Lower lobe of right lung (tissue), 2 donors: ENCODE measurements around the gene CRABP1. TPM values are rescaled to one million over a fixed set of nuclear protein-coding genes. Genes with fewer than 3 reads are reported as not detected.
A peak's percentile ranks its signal among the peaks of the same experiment; 100 is the strongest.

Experiments
- ATAC-seq, 2 donors: fragments of 200-7000 bp; cut with Tn5 transposase; one replicate each; pipeline ENCODE4 v1.9.1; 2020 to 2022; ENCODE audit warnings: mild to moderate bottlenecking in 2 of 2, moderate library complexity in 2 of 2
- DNase-seq: peaks from one replicate; pipeline ENCODE4 v3.0.0-alpha.2; 2020
- H3K27ac ChIP-seq: fragments of 200-600 bp; one replicate; pipeline ENCODE4 v1.8.0; 2022
- H3K27me3 ChIP-seq: fragments of 200-600 bp; one replicate; pipeline ENCODE4 v1.8.0; 2022; ENCODE audit warnings: low read depth
- H3K36me3 ChIP-seq: fragments of 200-600 bp; one replicate; pipeline ENCODE4 v1.8.0; 2022; ENCODE audit warnings: mild to moderate bottlenecking
- H3K4me1 ChIP-seq: fragments of 200-600 bp; one replicate; pipeline ENCODE4 v1.8.0; 2022
- H3K4me3 ChIP-seq: fragments of 200-600 bp; one replicate; pipeline ENCODE4 v1.8.0; 2022; ENCODE audit warnings: mild to moderate bottlenecking
- H3K9me3 ChIP-seq: fragments of 200-600 bp; one replicate; pipeline ENCODE4 v1.8.0; 2022
- CTCF ChIP-seq: fragments of 200-600 bp; IDR thresholded peaks from one replicate; pipeline ENCODE4 v1.8.0; 2022; ENCODE audit warnings: antibody characterized with exemption, mild to moderate bottlenecking
- intact Hi-C: fragments of 100-400 bp; cut with DNase I; formaldehyde crosslinking; loops from one replicate; pipeline ENCODE4 v1.11.0; 2022
- total RNA-seq: library from RNA; stranded (reverse); fragmentation: NEBNext Ultra II Directional; extraction: Animal tissue kit (Norgen Biotek cat#: 25700); gene quantifications from one replicate; pipeline ENCODE4 v1.2.1, GENCODE V29; 2021
- donor health status: DM: no; HTN: yes; CAD: no; lungs with severe emphysema.

CRABP1 gene
- total RNA-seq, 1 donor from 2014 or later, result not detected

DNA sequence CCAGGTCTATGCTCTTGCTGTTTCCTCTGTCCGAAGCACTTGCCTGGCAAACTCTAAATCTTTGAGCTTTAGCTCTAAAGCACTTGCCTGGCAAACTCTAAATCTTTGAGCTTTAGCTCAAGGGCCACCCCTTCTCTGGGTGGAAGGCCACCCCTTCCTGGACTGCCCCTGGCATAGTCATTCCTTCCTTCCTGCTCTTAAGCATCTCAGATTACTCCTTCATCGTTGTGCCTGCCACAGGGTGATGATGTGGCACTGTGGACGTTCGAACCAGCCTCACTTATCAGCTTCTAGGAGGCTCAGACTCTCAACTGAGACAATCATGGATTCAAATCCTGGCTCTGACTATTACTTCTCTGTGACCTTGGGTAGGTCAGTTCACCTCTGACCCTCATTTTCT lies 10.5 kb upstream of the CRABP1 start:
- no peaks in the 10 kb centered on the region for H3K4me1 ChIP-seq
- TF ChIP-seq CTCF, result no peak
- no peak for DNase-seq
- intact Hi-C loops, result no loop called here
- H3K4me3 ChIP-seq, result no peak overlapping the region
- H3K27me3 ChIP-seq, result no peaks in the 10 kb centered on the region
- ATAC-seq, result no peak
- H3K9me3 ChIP-seq, result no peaks in the 10 kb centered on the region
- H3K36me3 ChIP-seq, result no peaks in the 10 kb centered on the region
- no peak overlapping the region for H3K27ac ChIP-seq

- peaks cover 30% of the 10 kb centered on the region for H3K27me3 ChIP-seq
- no peak overlapping the region for H3K4me3 ChIP-seq
- no peak for ATAC-seq
- TF ChIP-seq CTCF, result no peak
- no peaks in the 10 kb centered on the region for H3K36me3 ChIP-seq
- no peak for DNase-seq
- intact Hi-C loops, result no loop called here
- no peak overlapping the region for H3K27ac ChIP-seq
- no peaks in the 10 kb centered on the region for H3K4me1 ChIP-seq
- H3K9me3 ChIP-seq, result no peaks in the 10 kb centered on the region
Observed at GRCh38 chr15:78334845-78335244, 5.3 kb upstream of the CRABP1 start.

DNA sequence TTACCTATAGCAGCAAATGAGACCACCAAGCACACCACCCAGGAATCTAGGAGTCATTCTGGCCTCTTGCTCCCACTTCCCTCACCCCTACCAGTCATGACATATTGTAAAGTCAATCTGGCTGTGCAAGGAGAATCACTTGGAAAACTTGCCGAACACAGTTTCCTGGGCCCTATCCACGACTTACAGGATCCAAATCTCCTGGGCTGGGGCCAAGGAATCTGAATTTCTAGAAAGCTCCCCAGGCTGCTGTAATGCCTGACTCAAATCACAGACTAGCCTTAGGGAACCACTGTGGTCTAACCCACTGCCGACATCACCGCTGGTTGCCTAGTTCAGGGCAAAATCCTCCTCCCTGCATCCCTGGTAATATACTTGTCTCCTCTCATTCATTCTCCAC lies 4.2 kb upstream of the CRABP1 start:
- Histone ChIP-seq H3K27me3 (peaks cover 41% of the 10 kb centered on the region), H3K4me3 (no peak overlapping the region), H3K27ac (no peak overlapping the region), H3K9me3 (no peaks in the 10 kb centered on the region), H3K36me3 (no peaks in the 10 kb centered on the region), H3K4me1 (peaks cover 9% of the 10 kb centered on the region)
- intact Hi-C loops, result no loop called here
- ATAC-seq (no peak), DNase-seq (peak; percentile 7)
- TF ChIP-seq CTCF, result no peak

- Histone ChIP-seq H3K4me3 (no peak overlapping the region), H3K36me3 (no peaks in the 10 kb centered on the region), H3K27ac (no peak overlapping the region), H3K9me3 (no peaks in the 10 kb centered on the region), H3K4me1 (peaks cover 13% of the 10 kb centered on the region), H3K27me3 (peaks cover 63% of the 10 kb centered on the region)
- DNase-seq, result no peak
- intact Hi-C loops, result no loop called here
- no peak for ATAC-seq
- no peak for TF ChIP-seq CTCF
Observed at GRCh38 chr15:78338781-78339180, 1.4 kb upstream of the CRABP1 start.

DNA sequence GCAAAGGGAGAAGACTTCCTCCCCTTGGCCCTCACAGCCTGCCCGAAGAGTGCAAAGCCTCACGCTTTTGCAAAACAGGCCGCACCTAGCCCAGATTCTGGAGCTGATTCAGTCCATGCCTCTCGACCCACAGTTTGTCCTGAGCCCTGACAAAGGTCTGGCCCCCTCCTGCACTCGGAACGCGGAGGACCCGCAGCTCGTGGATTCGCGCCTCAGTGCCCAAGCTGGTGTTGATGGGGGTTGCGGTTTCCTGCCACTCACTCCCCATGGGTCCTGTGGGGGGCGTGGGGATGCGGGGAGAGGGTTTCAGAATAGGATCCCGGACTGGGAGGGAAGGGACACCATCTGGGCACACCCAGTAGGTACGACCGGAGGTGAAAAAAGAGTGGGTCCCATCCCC lies 594 bp upstream of the CRABP1 start:
- Histone ChIP-seq H3K9me3 (no peaks in the 10 kb centered on the region), H3K27ac (no peak overlapping the region), H3K36me3 (no peaks in the 10 kb centered on the region), H3K27me3 (peaks cover 63% of the 10 kb centered on the region), H3K4me3 (no peak overlapping the region), H3K4me1 (peaks cover 13% of the 10 kb centered on the region)
- DNase-seq (no peak), ATAC-seq (no peak)
- intact Hi-C loops, result no loop called here
- TF ChIP-seq CTCF, result no peak
